Right ventricle myocardium inferior (tissue), 1 donor: ENCODE results near the gene WDR81. TPM values are rescaled to one million over a fixed set of nuclear protein-coding genes. Genes with fewer than 3 reads are reported as not detected.
"Not testable (repeated sequence)": the region's sequence is repeated elsewhere in the genome, so short reads cannot be mapped to it uniquely, and the experiment has no call there.

ENCODE experiments used
- ATAC-seq: fragments of 200-7000 bp; cut with Tn5 transposase; one replicate; pipeline ENCODE4 v1.9.1; 2020; ENCODE audit warnings: mild to moderate bottlenecking, moderate library complexity
- DNase-seq: peaks from one replicate; pipeline ENCODE4 v3.0.0; 2021; ENCODE audit errors: missing footprints
- intact Hi-C: fragments of 100-400 bp; cut with DNase I; formaldehyde crosslinking; loops from one replicate; pipeline ENCODE4 v1.11.0; 2022
- total RNA-seq: library from RNA; stranded (reverse); fragmentation: NEBNext Ultra II Directional; extraction: Animal tissue kit (Norgen Biotek cat#: 25700); gene quantifications from one replicate; pipeline ENCODE4 v1.2.1, GENCODE V29; 2021
- donor health status: DM: no; HTN: yes; CAD: no; lungs with severe emphysema.

Gene WDR81
- total RNA-seq, 1 donor from 2014 or later: 10.4 TPM

- ATAC-seq (peak; percentile 75), DNase-seq (peak; percentile 86)
- intact Hi-C loops: loop anchor here (5.0 kb wide), 1 partner anchor 42 kb away; the partner anchor contains the start of gene WDR81
Measured at GRCh38 chr17:1764284-1764683, 39.8 kb downstream of the WDR81 start.

GRCh38 chr17:1764705-1765104, 40.2 kb downstream of the WDR81 start:
- ATAC-seq, DNase-seq: not testable (repeated sequence)
- intact Hi-C loops: loop anchor here (5.0 kb wide), 1 partner anchor 42 kb away; the partner anchor contains the start of gene WDR81

GRCh38 chr17:1765576-1765975, 41.1 kb downstream of the WDR81 start:
- intact Hi-C loops: no loop called here
- no peak for ATAC-seq
- no peak for DNase-seq

- intact Hi-C loops: no loop called here
- ATAC-seq (no peak), DNase-seq (no peak)
Measured at GRCh38 chr17:1766382-1767135, 42.1 kb downstream of the WDR81 start.

- DNase-seq (no peak), ATAC-seq (no peak)
- intact Hi-C loops: no loop called here
Measured at GRCh38 chr17:1767358-1767757, 42.9 kb downstream of the WDR81 start.

GRCh38 chr17:1769822-1770477, 45.4 kb downstream of the WDR81 start:
- DNase-seq (peak; percentile 48), ATAC-seq (no peak)
- intact Hi-C loops: no loop called here

- ATAC-seq (peak; percentile 62), DNase-seq (peak; percentile 57)
- intact Hi-C loops: not testable (repeated sequence)
Measured at GRCh38 chr17:1773000-1773695, 48.6 kb downstream of the WDR81 start.

- DNase-seq: peak; percentile 58
- ATAC-seq: peak; percentile 52
- intact Hi-C loops: no loop called here
Measured at GRCh38 chr17:1773696-1774181, 49.2 kb downstream of the WDR81 start.

GRCh38 chr17:1774390-1775176, 50.1 kb downstream of the WDR81 start:
- intact Hi-C loops: no loop called here
- DNase-seq: no peak
- no peak for ATAC-seq

- intact Hi-C loops: no loop called here
- DNase-seq: no peak
Measured at GRCh38 chr17:1776328-1776727, 51.8 kb downstream of the WDR81 start.

GRCh38 chr17:1776857-1777256, 52.4 kb downstream of the WDR81 start:
- intact Hi-C loops: no loop called here
- no peak for ATAC-seq

More at GRCh38 chr17:1776328-1776727, 51.8 kb downstream of the WDR81 start:
- ATAC-seq: no peak

GRCh38 chr17:1779571-1780131, 55.1 kb downstream of the WDR81 start:
- no peak for DNase-seq
- peak; percentile 37 for ATAC-seq
- intact Hi-C loops: no loop called here

More at GRCh38 chr17:1776857-1777256, 52.4 kb downstream of the WDR81 start:
- DNase-seq: no peak

GRCh38 chr17:1782171-1782567, 57.7 kb downstream of the WDR81 start:
- intact Hi-C loops: loop anchor here (2.0 kb wide), 2 partner anchors 57 to 65 kb away; partner anchors contain the start of gene WDR81
- no peak for ATAC-seq

GRCh38 chr17:1783271-1783670, 58.8 kb downstream of the WDR81 start:
- DNase-seq (no peak), ATAC-seq (no peak)
- intact Hi-C loops: loop anchor here (2.0 kb wide), 2 partner anchors 58 to 66 kb away; partner anchors contain the start of gene WDR81

More at GRCh38 chr17:1782171-1782567, 57.7 kb downstream of the WDR81 start:
- peak; percentile 50 for DNase-seq

- peak; percentile 81 for ATAC-seq
- intact Hi-C loops: loop anchor here (2.0 kb wide), 3 partner anchors 59 to 209 kb away; partner anchors contain the start of gene WDR81
- peak; percentile 89 for DNase-seq
Measured at GRCh38 chr17:1783834-1784611, 59.5 kb downstream of the WDR81 start.

- ATAC-seq (no peak), DNase-seq (no peak)
- intact Hi-C loops: loop anchor here (2.0 to 5.0 kb wide), 2 partner anchors 119 to 211 kb away; no protein-coding TSS in a partner anchor
Measured at GRCh38 chr17:1785930-1786329, 61.4 kb downstream of the WDR81 start.

- intact Hi-C loops: loop anchor here (5.0 kb wide), 1 partner anchor 119 kb away; no protein-coding TSS in a partner anchor
- no peak for ATAC-seq
- no peak for DNase-seq
Measured at GRCh38 chr17:1786708-1787107, 62.2 kb downstream of the WDR81 start.
